ENCODE data around the gene SEC22C.

Gene SEC22C

DNA sequence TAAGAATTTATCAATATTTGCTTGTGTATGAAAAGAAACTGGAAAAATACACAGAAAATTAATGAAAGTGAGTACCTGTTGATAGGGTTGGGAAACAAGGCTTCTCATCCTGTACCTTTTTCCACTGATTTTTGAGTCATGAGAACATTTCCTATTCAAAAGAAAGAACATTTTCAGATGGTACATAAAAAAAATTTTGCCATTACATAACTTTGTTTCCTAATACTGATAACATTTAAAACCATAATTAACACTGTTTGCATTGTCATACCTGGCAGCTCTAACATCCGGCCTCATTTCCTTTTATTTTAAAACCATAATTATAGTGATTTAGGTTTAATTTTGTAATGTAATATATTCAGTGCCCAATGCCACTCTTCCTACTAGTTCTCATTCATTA lies 30.4 kb upstream of the SEC22C start:
- peak overlapping the region; percentile 54 for H3K27ac ChIP-seq (ENCODE audit: low read depth, low read length)
- peak overlapping the region; percentile 51 for H3K4me2 ChIP-seq (ENCODE audit: low read depth, low read length, poor library complexity, severe bottlenecking)
- peak overlapping the region; percentile 3; the same call in 1 of the 2 replicates for H3K9ac ChIP-seq (ENCODE audit: low read length)
- peaks cover 100% of the 10 kb centered on the region for H3K79me2 ChIP-seq (ENCODE audit: insufficient read depth, low read length)
- TF ChIP-seq CTCF (IDR thresholded peaks at IDR 0.05; ENCODE audit: insufficient read depth, low read length, poor library complexity, severe bottlenecking), result no peak
- no peak for TF ChIP-seq EZH2phosphoT487 (conservative IDR thresholded peaks at IDR 0.05; ENCODE audit: low read length)
- H3K27me3 ChIP-seq (ENCODE audit: low read length), result no peaks in the 10 kb centered on the region
- H3K36me3 ChIP-seq (ENCODE audit: low read length), result peaks cover 4% of the 10 kb centered on the region; the same call in 1 of the 2 replicates
- peaks cover 12% of the 10 kb centered on the region; the same call in 1 of the 2 replicates for H3F3A ChIP-seq (ENCODE audit: insufficient read depth)
- H3K4me3 ChIP-seq (ENCODE audit: insufficient read depth, low read length, poor library complexity, severe bottlenecking), result no peak overlapping the region
- H2AFZ ChIP-seq (ENCODE audit: low read depth, low read length, severe bottlenecking), result no peak overlapping the region
- no peaks in the 10 kb centered on the region for H3K9me2 ChIP-seq (replicated peaks; ENCODE audit: insufficient read depth, low read length)
- H4K20me1 ChIP-seq (ENCODE audit: low read depth, low read length), result peaks cover 28% of the 10 kb centered on the region; the same call in 1 of the 2 replicates
- no peaks in the 10 kb centered on the region for H3K9me3 ChIP-seq (ENCODE audit: insufficient read depth, low read length)

DNA sequence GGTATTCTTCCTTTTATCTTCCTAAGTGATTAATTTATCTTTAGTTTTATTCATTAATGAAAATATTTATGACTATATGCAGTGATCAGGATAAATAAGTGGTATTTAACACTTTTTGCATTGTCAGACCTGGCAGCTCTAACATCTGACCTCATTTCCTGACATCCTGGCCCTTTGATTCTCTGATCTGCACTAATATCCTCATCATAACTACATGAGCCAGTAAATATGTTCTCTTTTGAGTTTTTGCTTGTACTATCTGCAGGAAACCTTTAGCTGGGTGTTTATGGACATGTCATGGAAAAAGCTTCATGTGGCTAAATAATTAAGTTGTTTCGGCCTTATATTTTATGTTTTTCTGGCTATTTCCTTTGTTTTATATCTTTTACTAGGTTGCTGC lies 29.2 kb upstream of the SEC22C start:
- Histone ChIP-seq H3K4me2 (ENCODE audit: low read depth, low read length, poor library complexity, severe bottlenecking) (no peak overlapping the region), H3K9me2 (replicated peaks; ENCODE audit: insufficient read depth, low read length) (no peaks in the 10 kb centered on the region), H3K9me3 (ENCODE audit: insufficient read depth, low read length) (no peaks in the 10 kb centered on the region), H2AFZ (ENCODE audit: low read depth, low read length, severe bottlenecking) (no peak overlapping the region), H3K27me3 (ENCODE audit: low read length) (no peaks in the 10 kb centered on the region), H3K9ac (ENCODE audit: low read length) (no peak overlapping the region), H3K36me3 (ENCODE audit: low read length) (peaks cover 4% of the 10 kb centered on the region; the same call in 1 of the 2 replicates), H3F3A (ENCODE audit: insufficient read depth) (peaks cover 12% of the 10 kb centered on the region; the same call in 1 of the 2 replicates), H3K4me3 (ENCODE audit: insufficient read depth, low read length, poor library complexity, severe bottlenecking) (no peak overlapping the region), H3K27ac (ENCODE audit: low read depth, low read length) (peak overlapping the region; percentile 12; the same call in 1 of the 2 replicates), H4K20me1 (ENCODE audit: low read depth, low read length) (peaks cover 28% of the 10 kb centered on the region; the same call in 1 of the 2 replicates), H3K79me2 (ENCODE audit: insufficient read depth, low read length) (peaks cover 100% of the 10 kb centered on the region)
- no peak for TF ChIP-seq CTCF (IDR thresholded peaks at IDR 0.05; ENCODE audit: insufficient read depth, low read length, poor library complexity, severe bottlenecking)
- TF ChIP-seq EZH2phosphoT487 (conservative IDR thresholded peaks at IDR 0.05; ENCODE audit: low read length), result no peak

GRCh38 chr3:42608581-42608980 lies 26.8 kb upstream of the SEC22C start:
- Histone ChIP-seq H3K36me3 (ENCODE audit: low read length) (peaks cover 15% of the 10 kb centered on the region; the same call in 1 of the 2 replicates), H4K20me1 (ENCODE audit: low read depth, low read length) (peaks cover 26% of the 10 kb centered on the region; the same call in 1 of the 2 replicates), H3F3A (ENCODE audit: insufficient read depth) (peaks cover 17% of the 10 kb centered on the region; the same call in 1 of the 2 replicates), H3K9me3 (ENCODE audit: insufficient read depth, low read length) (no peaks in the 10 kb centered on the region), H3K27me3 (ENCODE audit: low read length) (no peaks in the 10 kb centered on the region), H3K79me2 (ENCODE audit: insufficient read depth, low read length) (peaks cover 100% of the 10 kb centered on the region), H3K9me2 (replicated peaks; ENCODE audit: insufficient read depth, low read length) (no peaks in the 10 kb centered on the region), H3K4me2 (ENCODE audit: low read depth, low read length, poor library complexity, severe bottlenecking) (no peak overlapping the region), H2AFZ (ENCODE audit: low read depth, low read length, severe bottlenecking) (no peak overlapping the region), H3K27ac (ENCODE audit: low read depth, low read length) (no peak overlapping the region), H3K4me3 (ENCODE audit: insufficient read depth, low read length, poor library complexity, severe bottlenecking) (no peak overlapping the region), H3K9ac (ENCODE audit: low read length) (no peak overlapping the region)
- no peak for TF ChIP-seq EZH2phosphoT487 (conservative IDR thresholded peaks at IDR 0.05; ENCODE audit: low read length)
- TF ChIP-seq CTCF (IDR thresholded peaks at IDR 0.05; ENCODE audit: insufficient read depth, low read length, poor library complexity, severe bottlenecking), result no peak
